T-helper 1 cell treated with Interleukin-12 subunit alpha and Interleukin-12 subunit beta and Interleukin-4 antibody, amounts not matched to agents 30 ng/mL and 1 ng/mL, for 36 hours (primary cell): ENCODE data around the gene NELL1. TPM values are rescaled to one million over a fixed set of nuclear protein-coding genes. Genes with fewer than 3 reads are reported as not detected.

ENCODE experiments used
- intact Hi-C: fragments of 100-400 bp; cut with micrococcal nuclease; formaldehyde crosslinking; loops from one replicate; pipeline ENCODE4 v1.15.1; 2024
- total RNA-seq: library from RNA; stranded (reverse); gene quantifications from 2 replicates; pipeline ENCODE4 v1.2.3, GENCODE V29; 2022

NELL1 gene
- total RNA-seq, 1 donor from 2014 or later: not detected

GRCh38 chr11:21475276-21475675 lies 805.9 kb downstream of the NELL1 start:
- intact Hi-C loops: no loop called here

- intact Hi-C loops: no loop called here
Measured at GRCh38 chr11:21476588-21476987, 807.2 kb downstream of the NELL1 start.

- intact Hi-C loops: no loop called here
Measured at GRCh38 chr11:21480240-21480639, 810.9 kb downstream of the NELL1 start.

- intact Hi-C loops: no loop called here
Measured at GRCh38 chr11:21481255-21481654, 811.9 kb downstream of the NELL1 start.

- intact Hi-C loops: no loop called here
Measured at GRCh38 chr11:21484039-21484438, 814.7 kb downstream of the NELL1 start.

GRCh38 chr11:21485006-21485405 lies 815.6 kb downstream of the NELL1 start:
- intact Hi-C loops: no loop called here

GRCh38 chr11:21485426-21485825 lies 816.0 kb downstream of the NELL1 start:
- intact Hi-C loops: no loop called here

GRCh38 chr11:21489416-21490115 lies 820.2 kb downstream of the NELL1 start:
- intact Hi-C loops: no loop called here

GRCh38 chr11:21492931-21493330 lies 823.5 kb downstream of the NELL1 start:
- intact Hi-C loops: no loop called here

- intact Hi-C loops: no loop called here
Measured at GRCh38 chr11:21494946-21495345, 825.6 kb downstream of the NELL1 start.

- intact Hi-C loops: no loop called here
Measured at GRCh38 chr11:21495879-21496278, 826.5 kb downstream of the NELL1 start.

GRCh38 chr11:21501245-21501644 lies 831.9 kb downstream of the NELL1 start:
- intact Hi-C loops: no loop called here

GRCh38 chr11:21505070-21505469 lies 835.7 kb downstream of the NELL1 start:
- intact Hi-C loops: no loop called here

GRCh38 chr11:21511835-21512440 lies 842.6 kb downstream of the NELL1 start:
- intact Hi-C loops: loop anchor here (5.0 kb wide), 1 partner anchor 1385 kb away; no protein-coding TSS in a partner anchor

GRCh38 chr11:21514316-21514715 lies 844.9 kb downstream of the NELL1 start:
- intact Hi-C loops: loop anchor here (5.0 kb wide), 1 partner anchor 1387 kb away; no protein-coding TSS in a partner anchor

- intact Hi-C loops: no loop called here
Measured at GRCh38 chr11:21520244-21520643, 850.9 kb downstream of the NELL1 start.

- intact Hi-C loops: no loop called here
Measured at GRCh38 chr11:21529187-21529586, 859.8 kb downstream of the NELL1 start.

GRCh38 chr11:21534288-21534687 lies 864.9 kb downstream of the NELL1 start:
- intact Hi-C loops: no loop called here

- intact Hi-C loops: no loop called here
Measured at GRCh38 chr11:21537980-21538379, 868.6 kb downstream of the NELL1 start.

- intact Hi-C loops: no loop called here
Measured at GRCh38 chr11:21541187-21541751, 871.9 kb downstream of the NELL1 start.

GRCh38 chr11:21543901-21544300 lies 874.5 kb downstream of the NELL1 start:
- intact Hi-C loops: no loop called here

GRCh38 chr11:21545699-21546098 lies 876.3 kb downstream of the NELL1 start:
- intact Hi-C loops: no loop called here

- intact Hi-C loops: no loop called here
Measured at GRCh38 chr11:21546703-21547102, 877.3 kb downstream of the NELL1 start.
